HG03457 (cell line): ENCODE results near the gene TMEM200A.

Experiments
- ATAC-seq: cut with Tn5 transposase; IDR thresholded peaks from one replicate; pipeline ENCODE4 v1.9.1; 2021; ENCODE audit warnings: moderate number of reproducible peaks; ENCODE audit not compliant: unreplicated experiment

The TMEM200A gene

DNA sequence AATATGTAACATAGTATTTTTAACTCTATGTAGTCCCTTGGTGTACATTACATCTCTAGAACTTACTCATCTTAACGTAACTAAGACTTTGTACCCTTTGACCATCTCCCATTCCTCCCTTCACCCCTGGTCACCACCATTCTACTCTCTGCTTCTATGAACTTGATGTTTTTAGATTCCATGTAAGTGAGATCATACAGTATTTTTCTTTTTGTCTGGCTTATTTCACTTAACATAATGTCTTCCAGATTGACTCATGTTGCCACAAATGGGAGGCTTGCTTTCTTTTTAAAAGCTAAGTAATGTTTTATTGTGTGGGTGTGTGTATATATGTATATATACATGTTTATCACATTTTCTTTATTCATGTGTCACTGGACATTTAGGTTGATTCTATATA lies 55.8 kb downstream of the TMEM200A start:
- no peak for ATAC-seq

GRCh38 chr6:130423044-130423443 lies 57.2 kb downstream of the TMEM200A start:
- no peak for ATAC-seq

- ATAC-seq: no peak
Observed at GRCh38 chr6:130424710-130425109, 58.9 kb downstream of the TMEM200A start.

- no peak for ATAC-seq
Observed at GRCh38 chr6:130425537-130425936, 59.7 kb downstream of the TMEM200A start.

- no peak for ATAC-seq
Observed at GRCh38 chr6:130426066-130426721, 60.4 kb downstream of the TMEM200A start.

- ATAC-seq: no peak
Observed at GRCh38 chr6:130431346-130431852, 65.6 kb downstream of the TMEM200A start.

GRCh38 chr6:130432838-130433237 lies 67.0 kb downstream of the TMEM200A start:
- ATAC-seq: no peak

DNA sequence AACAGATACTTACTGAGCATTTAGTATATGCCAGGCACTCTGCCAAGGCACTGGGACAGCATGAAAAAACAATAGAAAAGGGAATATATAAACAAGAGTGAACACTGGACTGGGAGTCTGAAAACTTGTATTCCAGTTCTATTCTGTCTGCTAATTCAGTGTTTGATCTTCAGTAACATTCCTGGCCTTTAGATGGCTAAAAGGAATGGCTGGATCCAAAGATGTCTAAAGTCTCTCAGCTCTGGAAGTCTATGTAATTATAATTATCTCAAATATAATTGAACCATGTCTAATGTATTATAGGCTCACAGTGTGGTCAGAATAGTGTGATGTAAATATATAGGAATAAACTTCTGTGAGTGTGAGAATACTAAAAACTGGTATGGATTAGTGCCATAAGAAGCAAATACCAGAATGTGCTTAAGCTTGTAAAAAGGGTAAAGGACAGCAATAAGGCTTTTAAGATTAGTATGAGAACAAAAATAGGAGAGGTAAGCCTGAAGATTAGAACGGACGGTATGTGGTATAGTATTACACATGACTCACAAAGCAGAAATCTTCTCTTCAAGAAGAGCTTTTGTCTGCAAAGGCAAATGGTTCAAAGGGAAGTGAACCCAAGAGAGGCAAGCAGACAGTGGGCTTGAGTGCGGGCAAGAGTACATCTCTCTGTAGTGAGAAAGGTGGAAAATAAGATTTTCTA lies 68.5 kb downstream of the TMEM200A start:
- ATAC-seq: no peak

- no peak for ATAC-seq
Observed at GRCh38 chr6:130435181-130435580, 69.4 kb downstream of the TMEM200A start.

DNA sequence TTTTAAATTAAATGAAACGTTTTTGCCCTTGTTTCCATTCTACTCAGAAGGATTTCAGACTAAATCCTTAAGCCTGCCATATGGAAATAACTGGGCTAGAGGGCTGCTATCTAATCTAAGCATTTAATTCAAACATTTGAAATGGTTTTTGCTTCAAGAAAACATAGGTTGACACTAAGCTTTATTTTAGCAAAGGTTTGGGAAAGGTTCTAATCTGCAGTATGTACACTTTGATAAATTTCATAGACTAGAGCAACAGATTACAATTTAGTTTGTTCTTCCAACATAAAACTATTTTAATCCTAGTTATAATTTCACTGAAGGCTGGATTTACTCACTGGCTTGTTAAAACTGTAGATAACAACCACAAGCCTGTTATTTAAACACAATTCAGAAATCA lies 72.1 kb downstream of the TMEM200A start:
- ATAC-seq: no peak

- ATAC-seq: no peak
Observed at GRCh38 chr6:130447374-130447773, 81.6 kb downstream of the TMEM200A start.

- no peak for ATAC-seq
Observed at GRCh38 chr6:130452336-130452735, 86.5 kb downstream of the TMEM200A start.

- no peak for ATAC-seq
Observed at GRCh38 chr6:130453230-130453629, 87.4 kb downstream of the TMEM200A start.

GRCh38 chr6:130457605-130458004 lies 91.8 kb downstream of the TMEM200A start:
- ATAC-seq: no peak

DNA sequence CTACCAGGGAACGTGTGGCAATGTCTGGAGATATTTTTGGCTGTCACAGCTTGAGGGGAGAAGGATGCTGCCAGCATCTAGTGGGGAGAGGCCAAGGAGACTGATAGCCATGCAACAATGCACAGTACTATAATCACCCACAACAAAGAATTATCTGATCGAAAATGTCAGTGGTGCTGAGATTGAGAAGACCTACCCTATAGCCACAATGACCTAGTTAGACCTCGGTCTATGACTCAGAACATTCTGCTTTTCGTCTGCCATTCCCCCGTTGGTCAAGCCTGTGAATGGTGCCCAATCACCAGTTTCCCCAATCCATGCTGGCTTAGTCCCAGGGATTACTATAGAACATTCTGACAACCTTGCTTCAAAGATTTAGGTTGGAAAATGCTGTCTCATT lies 93.5 kb downstream of the TMEM200A start:
- no peak for ATAC-seq

GRCh38 chr6:130460934-130461333 lies 95.1 kb downstream of the TMEM200A start:
- no peak for ATAC-seq

DNA sequence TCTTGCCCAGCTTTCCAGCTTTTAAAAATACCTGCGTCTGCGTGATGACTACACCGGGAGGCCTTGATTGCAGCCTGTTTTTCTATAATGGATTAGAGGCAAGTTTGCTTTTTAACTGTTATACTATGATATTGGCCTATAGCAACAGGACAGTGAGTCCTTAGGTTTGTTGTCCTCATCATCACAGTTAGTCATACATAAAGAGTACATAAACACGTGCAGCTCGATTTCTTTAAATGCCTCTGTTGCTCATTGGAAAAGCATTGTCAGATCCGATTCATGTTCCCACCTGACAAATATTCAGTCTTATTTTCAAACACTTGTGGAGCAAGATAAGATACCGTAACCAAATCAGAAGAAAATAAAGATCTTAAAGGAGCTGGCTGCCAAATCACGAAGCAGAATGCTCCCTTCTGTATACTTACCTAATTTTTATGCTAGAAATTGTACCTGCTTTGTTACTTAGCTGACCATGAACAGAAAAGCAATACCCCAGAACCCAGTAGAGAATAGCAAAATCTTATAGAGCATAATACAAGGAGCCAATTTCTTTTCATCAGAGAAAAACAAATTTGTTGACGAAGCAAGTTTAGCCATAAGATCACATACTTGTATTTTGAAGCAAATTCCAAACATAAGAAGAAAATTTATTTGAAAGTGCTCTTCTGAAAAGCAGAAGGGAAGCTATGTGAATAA lies 100.4 kb downstream of the TMEM200A start:
- ATAC-seq: no peak

GRCh38 chr6:130466748-130467061 lies 100.9 kb downstream of the TMEM200A start:
- ATAC-seq: no peak

DNA sequence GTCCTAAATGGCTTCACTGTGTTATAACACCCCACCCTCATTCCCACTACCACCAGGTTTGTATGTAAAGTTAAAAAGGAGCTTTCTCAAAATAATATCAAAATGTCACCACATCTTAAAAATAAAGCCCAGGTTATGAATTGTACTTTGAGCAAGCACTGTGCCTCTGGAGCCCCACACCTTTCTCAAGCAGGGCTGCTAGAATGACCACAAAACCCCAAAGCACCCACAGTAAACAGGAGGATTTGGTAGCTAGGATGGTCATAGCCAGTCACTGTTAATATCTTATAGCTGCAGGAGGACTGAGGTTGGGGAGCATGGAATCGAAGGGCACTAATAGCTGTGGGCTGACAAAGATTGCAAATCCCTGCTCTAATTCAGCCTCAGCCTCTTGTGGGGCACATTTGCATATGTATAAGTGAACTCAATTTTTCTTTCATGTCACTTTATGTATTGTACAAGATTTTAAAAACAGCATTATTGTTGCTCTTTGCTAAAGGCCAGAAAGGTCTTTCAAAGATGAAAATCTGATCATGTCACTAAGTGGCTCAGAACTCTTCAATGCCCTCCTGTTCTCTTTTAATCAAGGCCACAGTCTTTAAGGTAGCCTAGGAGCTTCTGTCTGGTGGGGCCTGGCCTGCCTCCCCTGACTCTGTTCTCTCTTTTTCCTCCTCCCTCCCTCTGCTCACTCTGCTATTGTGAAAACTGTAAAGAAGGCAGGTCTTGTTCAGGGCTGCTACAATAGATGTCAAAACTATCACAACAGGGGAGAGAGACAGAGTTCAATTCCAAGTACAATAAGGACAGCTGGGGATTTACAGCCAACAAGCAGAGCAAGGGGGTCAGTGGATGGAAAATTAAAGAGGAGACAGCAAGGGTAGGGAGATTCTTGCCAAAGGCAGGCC lies 101.6 kb downstream of the TMEM200A start:
- ATAC-seq: no peak

- ATAC-seq: no peak
Observed at GRCh38 chr6:130470766-130471165, 104.9 kb downstream of the TMEM200A start.

DNA sequence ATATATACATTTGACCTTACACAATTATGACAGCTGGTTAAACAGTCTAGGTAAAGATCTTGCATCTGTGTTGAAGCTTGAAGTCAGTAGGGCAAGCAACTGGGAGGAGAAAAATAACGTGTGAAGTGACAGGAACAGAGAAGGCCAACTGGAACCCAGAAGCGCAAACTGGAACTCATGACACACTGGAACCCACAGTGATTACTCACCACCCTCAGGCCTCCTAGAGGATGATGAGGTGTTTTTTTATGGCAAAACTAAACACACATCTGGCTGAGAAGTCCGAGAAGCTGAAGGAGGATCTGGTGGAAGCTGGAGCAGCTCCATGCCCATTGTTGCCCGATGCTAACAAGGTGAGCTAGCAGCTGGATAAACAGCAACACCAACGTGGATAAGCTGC lies 108.1 kb downstream of the TMEM200A start:
- ATAC-seq: no peak
